NT2/D1 (cell line): Measurements from ENCODE around the gene TNFAIP2.
A peak's percentile ranks its signal among the peaks of the same experiment; 100 is the strongest.

Source experiments
- DNase-seq: peaks from one replicate; pipeline ENCODE4 v3.0.0-alpha.2; 2011; ENCODE audit warnings: low read depth, low spot score
- H3K27me3 ChIP-seq: 2 replicates; pipeline ENCODE4 v1.6.0; 2011; ENCODE audit warnings: mild to moderate bottlenecking; ENCODE audit not compliant: insufficient read length, insufficient read depth
- H3K36me3 ChIP-seq: 2 replicates; pipeline ENCODE4 v1.6.1; 2011; ENCODE audit warnings: mild to moderate bottlenecking, low read length, mixed read lengths; ENCODE audit not compliant: insufficient read depth, insufficient read length
- H3K4me1 ChIP-seq: 2 replicates; pipeline ENCODE4 v1.5.1; 2011; ENCODE audit not compliant: insufficient read depth, insufficient read length
- H3K4me3 ChIP-seq: 2 replicates; pipeline ENCODE4 v1.5.1; 2011; ENCODE audit warnings: low read depth; ENCODE audit not compliant: insufficient read length
- H3K9ac ChIP-seq: 2 replicates; pipeline ENCODE4 v1.6.0; 2011; ENCODE audit warnings: low read depth; ENCODE audit not compliant: insufficient read length
- H3K9me3 ChIP-seq: 2 replicates; pipeline ENCODE4 v1.5.1; 2011; ENCODE audit warnings: mild to moderate bottlenecking, low read length; ENCODE audit not compliant: insufficient read depth
- SUZ12 ChIP-seq: IDR thresholded peaks from 2 replicates; pipeline ENCODE4 v1.6.1; 2011; ENCODE audit not compliant: insufficient read length, insufficient read depth; ENCODE audit errors: extremely low read depth
- YY1 ChIP-seq: IDR thresholded peaks from 2 replicates; pipeline ENCODE4 v1.6.1; 2011; ENCODE audit not compliant: insufficient read length, insufficient read depth
- ZNF274 ChIP-seq: IDR thresholded peaks from 2 replicates; pipeline ENCODE4 v1.6.1; 2011; ENCODE audit warnings: mild to moderate bottlenecking, low read depth, low read length

Gene TNFAIP2

DNA sequence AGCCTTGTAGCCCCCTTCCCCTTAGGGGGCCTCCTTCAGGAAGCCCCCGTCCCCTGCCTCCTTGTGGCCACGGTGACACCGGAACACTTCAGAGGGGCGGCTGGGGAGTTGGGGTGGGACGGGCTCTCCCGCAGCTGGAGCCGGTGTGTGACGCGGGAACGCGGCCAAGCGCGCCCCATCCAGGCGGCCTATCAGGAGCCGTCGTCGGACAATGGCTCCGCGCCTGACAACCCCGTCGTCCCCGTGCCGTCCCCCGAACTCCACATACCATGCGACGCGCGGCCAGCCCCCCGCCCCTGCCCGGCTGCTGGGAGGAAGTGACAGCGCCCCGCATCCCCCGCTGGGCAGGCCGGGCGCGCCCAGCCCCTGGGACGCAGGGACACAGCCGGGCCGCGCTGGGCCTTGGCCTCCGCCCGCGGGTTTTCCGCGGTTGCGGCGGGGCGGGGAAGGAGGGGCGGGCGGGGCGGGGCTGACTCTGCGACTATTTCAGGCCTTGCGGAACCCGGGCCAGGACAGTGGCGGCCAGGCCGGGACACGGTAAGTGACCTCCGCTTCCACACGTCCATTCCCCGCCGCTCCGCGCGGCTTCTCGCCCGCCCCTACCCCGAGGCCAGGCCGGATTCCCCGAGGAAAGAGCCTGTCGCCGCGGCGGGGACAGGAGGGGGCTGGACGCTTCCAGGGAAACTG lies at the start of gene TNFAIP2:
TSS of gene TNFAIP2 (plus strand) at position 515 of the 687 bp plus-strand sequence. CDS start 2,997 bp downstream, outside the sequence.
- H3K27me3 ChIP-seq: no peaks in the 10 kb centered on the region
- H3K9me3 ChIP-seq: no peaks in the 10 kb centered on the region
- TF ChIP-seq YY1: no peak
- H3K4me1 ChIP-seq: peaks cover 8% of the 10 kb centered on the region
- no peak for DNase-seq
- H3K4me3 ChIP-seq: peak within 1 kb of the TSS; percentile 46
- H3K36me3 ChIP-seq: peaks cover 27% of the 10 kb centered on the region
- peak within 1 kb of the TSS; percentile 76 for H3K9ac ChIP-seq

DNA sequence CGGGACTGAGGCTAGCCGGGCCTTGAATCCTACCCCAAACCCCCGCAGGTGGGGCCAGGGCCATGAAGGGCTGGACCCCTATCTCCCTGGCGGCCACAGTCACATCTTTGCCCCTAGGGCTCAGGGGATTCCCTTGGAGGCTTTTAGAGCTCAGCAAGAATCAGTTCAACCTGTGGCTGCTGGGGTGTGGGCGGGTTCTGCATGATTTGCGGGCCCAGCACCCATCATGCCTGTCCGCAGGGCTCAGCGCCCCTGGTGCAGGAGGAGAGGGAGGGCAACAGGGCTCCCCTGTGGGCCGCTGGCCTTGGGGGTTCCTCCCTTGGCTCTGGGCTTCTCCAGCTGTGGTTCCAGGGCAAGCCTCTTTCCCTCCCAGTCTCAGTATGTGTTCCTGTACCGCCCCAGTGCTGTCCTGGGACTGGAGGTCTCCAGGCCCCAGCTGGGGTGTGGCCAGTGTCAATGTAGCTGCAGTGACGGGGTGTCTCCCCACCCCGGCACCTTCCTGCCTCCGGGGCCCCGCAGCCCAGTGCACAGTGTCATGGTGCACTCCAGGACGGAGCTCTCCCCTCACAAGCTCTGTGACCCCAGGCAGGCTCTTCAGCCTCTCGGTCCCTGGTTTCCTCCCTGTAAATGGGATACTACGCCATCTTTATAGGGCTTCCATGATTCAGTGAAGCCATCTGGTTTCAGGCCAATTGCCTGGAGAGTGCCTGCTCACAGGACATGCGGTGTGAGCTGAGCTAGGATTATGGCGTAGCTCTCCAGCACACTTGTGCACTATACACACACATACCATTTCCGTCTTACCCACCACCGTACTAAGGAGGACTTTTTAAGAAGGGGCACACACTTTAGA lies 49.2 kb upstream of the TNFAIP2 start:
- Histone ChIP-seq H3K4me3 (no peak overlapping the region), H3K9ac (peak overlapping the region; percentile 38), H3K27me3 (peaks cover 2% of the 10 kb centered on the region), H3K36me3 (no peaks in the 10 kb centered on the region), H3K9me3 (no peaks in the 10 kb centered on the region), H3K4me1 (peaks cover 22% of the 10 kb centered on the region)
- no peak for DNase-seq
- TF ChIP-seq YY1 (no peak), SUZ12 (no peak), ZNF274 (no peak)

DNA sequence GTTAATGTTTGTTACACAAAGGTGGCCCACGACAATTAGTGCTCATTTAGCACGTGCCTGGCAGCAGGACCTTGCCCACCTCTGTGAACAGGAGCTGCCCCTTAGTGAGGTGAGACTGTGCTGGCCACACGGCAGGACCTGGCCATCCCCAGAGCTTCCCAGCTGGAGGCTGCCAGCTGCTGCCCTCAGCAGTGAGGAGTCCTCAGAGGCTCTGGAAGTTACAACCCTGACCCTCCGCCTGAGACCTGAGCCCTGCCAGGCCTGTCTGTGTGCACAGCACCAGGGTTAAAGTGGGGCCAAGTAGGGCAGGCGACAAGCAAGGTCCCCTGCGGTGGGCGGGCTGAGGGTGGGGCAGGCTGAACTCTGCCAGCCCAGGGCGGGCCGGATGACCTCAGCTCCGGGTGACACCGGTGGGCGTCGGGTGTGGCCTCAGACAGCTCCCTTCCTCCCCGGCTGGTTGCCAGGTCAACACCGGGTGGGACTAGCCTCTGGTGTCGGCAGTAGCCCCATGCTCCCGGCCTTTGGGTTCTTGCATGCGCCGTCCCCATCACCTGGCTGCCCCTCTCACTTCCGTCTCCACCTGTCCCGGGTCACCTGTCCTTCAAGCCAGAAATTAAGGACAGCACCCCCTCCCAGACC lies 48.4 kb upstream of the TNFAIP2 start:
- no peak for TF ChIP-seq SUZ12
- TF ChIP-seq YY1: no peak
- no peak for TF ChIP-seq ZNF274

GRCh38 chr14:103078420-103078749 lies 44.9 kb upstream of the TNFAIP2 start:
- no peaks in the 10 kb centered on the region for H3K36me3 ChIP-seq
- H3K9ac ChIP-seq: no peak overlapping the region
- H3K4me3 ChIP-seq: no peak overlapping the region
- H3K27me3 ChIP-seq: peaks cover 19% of the 10 kb centered on the region
- H3K9me3 ChIP-seq: no peaks in the 10 kb centered on the region
- TF ChIP-seq SUZ12: no peak
- no peak for TF ChIP-seq YY1
- TF ChIP-seq ZNF274: no peak
- peak; percentile 52 for DNase-seq
- H3K4me1 ChIP-seq: peaks cover 4% of the 10 kb centered on the region

More for the DNA sequence above, 48.4 kb upstream of the TNFAIP2 start:
- no peak for DNase-seq
- peak overlapping the region; percentile 50 for H3K9ac ChIP-seq
- peaks cover 2% of the 10 kb centered on the region for H3K27me3 ChIP-seq
- no peaks in the 10 kb centered on the region for H3K36me3 ChIP-seq
- H3K4me3 ChIP-seq: peak overlapping the region; percentile 47
- H3K9me3 ChIP-seq: no peaks in the 10 kb centered on the region
- H3K4me1 ChIP-seq: peaks cover 22% of the 10 kb centered on the region

GRCh38 chr14:103078860-103079587 lies 44.2 kb upstream of the TNFAIP2 start:
- Histone ChIP-seq H3K9me3 (no peaks in the 10 kb centered on the region), H3K4me1 (peaks cover 4% of the 10 kb centered on the region), H3K9ac (no peak overlapping the region), H3K4me3 (no peak overlapping the region), H3K36me3 (no peaks in the 10 kb centered on the region), H3K27me3 (peaks cover 23% of the 10 kb centered on the region)
- TF ChIP-seq YY1 (no peak), SUZ12 (no peak), ZNF274 (no peak)
- no peak for DNase-seq

DNA sequence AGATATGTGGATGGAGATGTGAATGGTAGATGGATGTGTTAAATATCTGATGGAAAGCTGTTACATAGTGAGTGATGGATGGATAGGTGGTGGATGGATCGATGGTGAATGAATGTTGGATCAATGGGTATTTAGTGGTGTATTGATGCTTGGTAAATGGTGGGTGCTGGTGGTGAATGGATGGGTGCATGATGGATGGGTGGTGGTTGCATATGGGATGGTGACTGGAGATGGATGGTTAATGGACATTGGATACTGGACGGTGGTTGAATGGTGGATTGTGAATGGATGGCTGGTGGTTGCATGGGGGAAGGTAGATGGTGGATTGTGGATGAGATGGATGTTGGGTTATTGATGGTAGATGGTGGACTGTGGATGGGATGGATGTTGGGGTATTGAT lies 41.3 kb upstream of the TNFAIP2 start:
- Histone ChIP-seq H3K4me1 (peaks cover 2% of the 10 kb centered on the region), H3K9me3 (no peaks in the 10 kb centered on the region), H3K27me3 (peaks cover 35% of the 10 kb centered on the region), H3K9ac (no peak overlapping the region), H3K4me3 (no peak overlapping the region), H3K36me3 (no peaks in the 10 kb centered on the region)
- no peak for TF ChIP-seq YY1
- DNase-seq: no peak
